ENCODE results near the gene TMCO4. TPM values are rescaled to one million over a fixed set of nuclear protein-coding genes. Genes with fewer than 3 reads are reported as not detected.
"Not testable (repeated sequence)": the region's sequence is repeated elsewhere in the genome, so short reads cannot be mapped to it uniquely, and the experiment has no call there.

Gene TMCO4
- 10.1 and 11.4 TPM in 2 replicates for polyA plus RNA-seq (2011; rRNA removed)
- 10.4 and 17.1 TPM in 2 replicates for polyA minus RNA-seq (2011; rRNA and poly(A)+ RNA removed)

GRCh38 chr1:19799230-19800075, at the start of gene TMCO4:
TMCO4 (minus strand) TSS chr1:19799916; CDS start chr1:19780758, 19,158 bp downstream.
- peak within 1 kb of the TSS; percentile 77 for H3K27ac ChIP-seq (ENCODE audit: low read depth, low read length)
- H3K4me3 ChIP-seq (ENCODE audit: low read depth, low read length): peak within 1 kb of the TSS; percentile 66
- peaks cover 9% of the 10 kb centered on the region for H3K27me3 ChIP-seq (ENCODE audit: control insufficient read depth, insufficient read depth, low read length)
- DNase-seq (ENCODE audit: low read depth, low spot score): no peak
- no peaks in the 10 kb centered on the region; the same call in 1 of the 2 replicates for H3K9me3 ChIP-seq (ENCODE audit: control insufficient read depth, insufficient read depth, low read length)
- POLR2A ChIA-PET: no interaction called here
- peak; percentile 47 for TF ChIP-seq CTCF (IDR thresholded peaks at IDR 0.05; ENCODE audit: low read depth, low read length)
- CTCF ChIA-PET: no interaction called here

GRCh38 chr1:19849307-19849706, 49.6 kb upstream of the TMCO4 start:
- H3K27ac ChIP-seq (ENCODE audit: low read depth, low read length); H3K9me3 ChIP-seq (ENCODE audit: control insufficient read depth, insufficient read depth, low read length); POLR2A ChIA-PET; H3K4me3 ChIP-seq (ENCODE audit: low read depth, low read length); DNase-seq (ENCODE audit: low read depth, low spot score): not testable (repeated sequence)
- peaks cover 15% of the 10 kb centered on the region for H3K27me3 ChIP-seq (ENCODE audit: control insufficient read depth, insufficient read depth, low read length)
- CTCF ChIA-PET: interaction anchor here (0.6 to 1.0 kb wide), 2 partner anchors 42 to 68 kb away, joined by 3 to 4 read pairs; no protein-coding TSS in a partner anchor

- POLR2A ChIA-PET; H3K27ac ChIP-seq (ENCODE audit: low read depth, low read length); H3K9me3 ChIP-seq (ENCODE audit: control insufficient read depth, insufficient read depth, low read length); CTCF ChIA-PET; H3K4me3 ChIP-seq (ENCODE audit: low read depth, low read length); DNase-seq (ENCODE audit: low read depth, low spot score): not testable (repeated sequence)
- H3K27me3 ChIP-seq (ENCODE audit: control insufficient read depth, insufficient read depth, low read length): peaks cover 21% of the 10 kb centered on the region
These were observed 47.6 kb upstream of the TMCO4 start for GRCh38 chr1:19847334-19847733.

GRCh38 chr1:19846338-19846737, 46.6 kb upstream of the TMCO4 start:
- Histone ChIP-seq H3K9me3 (ENCODE audit: control insufficient read depth, insufficient read depth, low read length) (no peaks in the 10 kb centered on the region), H3K4me3 (ENCODE audit: low read depth, low read length) (no peak overlapping the region), H3K27me3 (ENCODE audit: control insufficient read depth, insufficient read depth, low read length) (peaks cover 20% of the 10 kb centered on the region), H3K27ac (ENCODE audit: low read depth, low read length) (no peak overlapping the region)
- DNase-seq (ENCODE audit: low read depth, low spot score): no peak
- ChIA-PET POLR2A (no interaction called here), CTCF (no interaction called here)
- no peak for TF ChIP-seq CTCF (IDR thresholded peaks at IDR 0.05; ENCODE audit: low read depth, low read length)

GRCh38 chr1:19845555-19845954, 45.8 kb upstream of the TMCO4 start:
- Histone ChIP-seq H3K9me3 (ENCODE audit: control insufficient read depth, insufficient read depth, low read length) (no peaks in the 10 kb centered on the region), H3K4me3 (ENCODE audit: low read depth, low read length) (no peak overlapping the region), H3K27ac (ENCODE audit: low read depth, low read length) (no peak overlapping the region), H3K27me3 (ENCODE audit: control insufficient read depth, insufficient read depth, low read length) (peaks cover 20% of the 10 kb centered on the region)
- POLR2A ChIA-PET: no interaction called here
- no peak for DNase-seq (ENCODE audit: low read depth, low spot score)
- TF ChIP-seq CTCF (IDR thresholded peaks at IDR 0.05; ENCODE audit: low read depth, low read length): no peak
- CTCF ChIA-PET: interaction anchor here (0.6 to 0.7 kb wide), 2 partner anchors 35 to 37 kb away, joined by 3 to 4 read pairs; no protein-coding TSS in a partner anchor
